Activated T-cell treated with anti-CD3 and anti-CD28 coated beads, Interleukin-2, amount 50 U/mL, for 1 hour (primary cell): ENCODE measurements around the gene PRDM11.

ENCODE experiments used
- DNase-seq: peaks from one replicate; pipeline ENCODE4 v3.0.0-alpha.2; 2020

Gene PRDM11

GRCh38 chr11:45178223-45178622 lies 31.8 kb downstream of the PRDM11 start:
- DNase-seq = no peak

GRCh38 chr11:45178890-45179671 lies 32.6 kb downstream of the PRDM11 start:
- no peak for DNase-seq

- no peak for DNase-seq
These were observed 33.3 kb downstream of the PRDM11 start for GRCh38 chr11:45179686-45180178.

DNA sequence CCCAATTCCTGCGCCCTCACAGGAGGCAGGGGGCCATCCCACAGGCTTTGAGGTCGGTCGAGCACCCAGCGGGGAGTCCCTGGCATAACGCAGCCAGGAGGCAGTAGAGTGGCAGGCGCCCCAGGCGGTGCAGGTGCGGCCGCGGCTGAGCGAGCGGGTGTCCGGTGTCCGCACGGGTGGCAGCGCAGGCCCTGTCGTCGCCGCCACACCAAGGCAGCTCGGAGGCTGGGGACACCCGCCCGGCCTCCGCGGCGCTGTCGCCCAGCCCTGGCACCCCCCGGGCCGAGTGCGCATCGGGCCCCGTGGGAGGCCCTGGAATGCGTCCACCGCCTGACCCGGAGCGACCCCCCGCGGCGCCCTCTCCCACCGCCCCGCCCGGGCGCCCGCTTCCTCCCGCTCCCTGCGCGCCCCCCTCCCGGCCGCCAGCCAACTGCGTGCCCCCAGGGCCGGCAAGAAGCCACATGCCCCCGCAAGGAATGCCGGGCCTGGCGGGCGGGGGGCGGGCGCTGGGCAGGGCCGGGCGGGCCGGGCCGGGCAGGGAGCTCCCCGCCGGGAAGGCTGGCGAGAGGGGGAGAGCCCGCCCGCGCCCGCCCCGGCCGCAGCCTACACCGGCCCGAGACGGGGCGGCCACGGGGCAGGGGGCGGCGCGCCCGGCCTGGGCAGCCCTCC lies 33.9 kb downstream of the PRDM11 start:
- DNase-seq = no peak

- DNase-seq = peak; percentile 38
These were observed 34.4 kb downstream of the PRDM11 start for GRCh38 chr11:45180848-45181192.

DNA sequence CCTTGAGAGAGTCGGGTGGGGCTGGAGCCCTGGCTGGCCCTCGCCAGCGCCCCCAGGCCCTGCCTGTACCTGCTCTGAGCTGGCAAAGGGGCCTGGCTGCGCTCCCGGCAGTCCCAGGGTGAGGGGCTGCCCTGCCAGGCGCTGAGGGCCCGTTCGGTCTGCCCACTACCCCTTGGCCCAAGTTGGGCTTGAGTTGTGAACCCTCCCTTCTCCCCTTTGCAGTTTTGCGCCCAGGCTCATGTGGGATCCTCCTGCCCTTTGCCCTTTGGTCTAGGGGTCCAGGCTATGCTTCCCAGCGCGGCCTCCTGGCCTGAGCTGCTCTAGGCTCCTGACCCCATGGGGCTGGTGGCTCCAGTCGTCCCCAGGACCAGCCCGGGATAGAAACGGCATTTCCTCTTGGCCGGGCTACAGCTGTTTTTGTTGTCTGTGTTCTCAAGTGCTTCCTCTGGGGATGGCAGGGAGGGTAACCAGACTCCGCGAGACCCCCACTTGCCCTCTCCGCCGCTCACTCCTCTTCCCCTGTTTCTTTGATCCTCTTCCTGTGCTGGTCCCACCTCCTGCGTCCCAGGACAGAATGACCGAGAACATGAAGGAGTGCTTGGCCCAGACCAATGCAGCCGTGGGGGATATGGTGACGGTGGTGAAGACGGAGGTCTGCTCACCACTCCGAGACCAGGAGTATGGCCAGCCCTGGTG lies 34.9 kb downstream of the PRDM11 start:
- DNase-seq = no peak

- DNase-seq = no peak
These were observed 35.6 kb downstream of the PRDM11 start for GRCh38 chr11:45181889-45182550.

- DNase-seq = no peak
These were observed 36.5 kb downstream of the PRDM11 start for GRCh38 chr11:45182902-45183301.

DNA sequence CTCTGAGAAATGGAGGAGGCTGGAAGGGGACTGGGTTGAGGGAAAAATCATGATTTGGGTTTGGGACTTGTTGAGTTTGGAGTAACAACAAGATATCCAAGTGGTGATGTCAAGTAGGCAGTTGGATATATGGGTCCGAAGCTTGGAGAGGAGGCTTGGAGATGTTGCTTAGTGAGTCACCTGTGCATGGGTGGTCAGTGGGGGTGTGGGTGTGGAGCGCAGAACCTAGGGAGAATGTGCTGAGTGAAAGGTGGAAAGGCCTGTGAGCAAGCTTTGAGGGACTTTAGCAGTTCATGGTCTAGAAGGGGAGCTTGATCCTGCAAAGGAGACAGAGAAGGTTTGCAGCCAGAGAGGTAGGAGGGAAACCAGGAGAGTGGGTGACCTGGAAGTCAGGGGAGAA lies 38.2 kb downstream of the PRDM11 start:
- no peak for DNase-seq

DNA sequence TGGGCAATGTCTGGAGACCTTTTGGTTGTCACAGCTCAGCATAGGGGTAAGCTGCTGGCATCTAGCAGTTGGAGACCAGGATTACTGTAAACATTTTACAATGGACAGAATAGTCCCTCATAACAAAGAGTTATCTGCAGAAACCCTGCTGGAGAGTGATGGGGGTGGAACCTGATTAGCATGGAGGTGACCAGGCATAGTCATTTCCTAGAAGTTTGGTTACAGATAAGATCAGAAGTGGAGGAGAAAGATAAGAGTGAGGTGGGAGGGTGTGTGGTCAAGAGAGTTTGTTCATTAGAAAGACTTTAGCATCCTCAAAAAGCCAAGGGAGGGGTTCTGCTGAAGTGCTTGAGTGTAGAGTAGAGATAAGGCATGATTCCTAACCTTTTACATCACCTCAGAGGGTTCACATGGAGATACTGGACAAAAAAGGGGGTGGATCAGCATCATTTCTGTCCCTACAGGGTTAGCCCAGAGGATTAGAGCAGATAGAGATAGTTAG lies 38.8 kb downstream of the PRDM11 start:
- DNase-seq = no peak

DNA sequence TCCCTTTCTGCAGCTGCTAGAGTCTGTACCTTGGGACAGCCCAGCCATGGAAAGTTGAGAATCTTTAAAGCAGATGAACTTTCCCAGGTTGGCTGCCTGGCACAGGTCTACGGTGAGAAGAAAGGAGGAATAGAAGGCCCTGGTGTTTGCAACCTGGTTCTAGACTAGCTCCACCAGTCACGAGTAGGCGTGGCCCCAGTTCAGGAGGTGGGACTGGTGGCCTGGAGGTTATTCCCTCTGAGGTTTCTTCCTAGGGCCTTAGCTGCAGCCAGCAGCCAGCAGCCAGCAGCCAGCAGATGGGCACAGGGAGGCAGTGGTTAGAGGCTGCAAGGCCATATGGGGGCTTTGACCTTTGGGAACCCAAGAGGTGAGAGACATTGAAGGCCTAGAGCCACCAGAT lies 40.9 kb downstream of the PRDM11 start:
- DNase-seq = no peak

- no peak for DNase-seq
These were observed 41.7 kb downstream of the PRDM11 start for GRCh38 chr11:45188127-45188526.

DNA sequence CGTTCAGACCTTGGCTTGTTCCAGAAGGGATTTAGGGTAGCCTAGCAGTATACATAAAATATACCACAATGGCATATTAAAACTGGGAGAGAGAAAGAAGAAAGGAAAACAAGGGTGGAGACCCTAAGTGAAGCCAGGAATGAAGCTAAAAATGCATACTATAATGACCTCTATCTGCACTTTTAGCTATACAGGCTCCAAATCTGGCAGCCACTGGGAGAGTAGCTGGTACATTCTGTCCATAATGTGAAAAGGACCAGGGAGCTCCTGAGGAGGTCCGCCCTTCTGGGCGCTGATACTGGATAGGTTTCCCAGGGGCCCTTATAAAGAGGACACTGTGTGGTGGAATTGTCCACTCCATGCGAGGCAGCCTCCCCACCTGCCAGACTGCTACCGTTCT lies 42.8 kb downstream of the PRDM11 start:
- DNase-seq = no peak

- DNase-seq = no peak
These were observed 47.3 kb downstream of the PRDM11 start for GRCh38 chr11:45193695-45194094.

DNA sequence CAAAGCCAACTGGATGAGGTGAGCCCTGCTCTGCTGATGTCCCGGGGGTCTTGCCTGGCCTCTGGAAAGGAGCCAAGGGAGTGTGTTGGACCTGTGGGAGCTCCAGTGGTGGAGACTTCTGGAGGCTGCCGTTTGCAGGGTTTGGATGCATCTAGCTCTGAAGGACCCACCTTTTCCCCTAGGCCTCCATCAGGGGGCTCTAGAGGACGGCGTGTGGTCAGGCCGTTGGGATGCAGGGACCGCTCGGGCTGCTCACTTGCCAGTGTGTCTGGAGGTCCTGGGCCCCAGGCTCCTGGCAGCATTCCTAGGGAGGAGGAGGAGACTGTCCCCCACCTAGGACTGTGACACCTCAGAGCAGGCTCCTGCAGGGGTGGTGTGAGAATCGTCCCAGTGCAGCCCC lies 58.3 kb downstream of the PRDM11 start:
- DNase-seq = no peak

GRCh38 chr11:45205978-45206377 lies 59.5 kb downstream of the PRDM11 start:
- DNase-seq = no peak

DNA sequence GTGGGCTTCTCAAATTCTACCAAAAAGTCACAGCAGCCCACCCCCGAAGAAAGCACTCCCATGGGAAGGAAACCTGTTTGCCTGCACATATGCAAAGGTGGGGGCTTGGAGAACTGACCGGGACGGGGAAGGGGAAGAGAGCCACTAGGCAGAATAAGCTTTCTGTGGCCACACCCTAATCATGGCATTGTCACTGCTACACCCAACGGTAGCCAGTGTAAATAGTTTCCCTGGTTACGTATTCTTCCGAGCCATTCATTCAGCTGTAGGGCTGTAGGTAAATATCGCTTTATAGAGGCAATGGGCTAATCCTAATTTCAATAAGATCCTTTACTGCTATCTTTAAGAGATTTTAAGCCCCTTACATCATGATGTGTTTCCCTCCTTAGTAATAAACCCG lies 61.7 kb downstream of the PRDM11 start:
- DNase-seq = no peak

DNA sequence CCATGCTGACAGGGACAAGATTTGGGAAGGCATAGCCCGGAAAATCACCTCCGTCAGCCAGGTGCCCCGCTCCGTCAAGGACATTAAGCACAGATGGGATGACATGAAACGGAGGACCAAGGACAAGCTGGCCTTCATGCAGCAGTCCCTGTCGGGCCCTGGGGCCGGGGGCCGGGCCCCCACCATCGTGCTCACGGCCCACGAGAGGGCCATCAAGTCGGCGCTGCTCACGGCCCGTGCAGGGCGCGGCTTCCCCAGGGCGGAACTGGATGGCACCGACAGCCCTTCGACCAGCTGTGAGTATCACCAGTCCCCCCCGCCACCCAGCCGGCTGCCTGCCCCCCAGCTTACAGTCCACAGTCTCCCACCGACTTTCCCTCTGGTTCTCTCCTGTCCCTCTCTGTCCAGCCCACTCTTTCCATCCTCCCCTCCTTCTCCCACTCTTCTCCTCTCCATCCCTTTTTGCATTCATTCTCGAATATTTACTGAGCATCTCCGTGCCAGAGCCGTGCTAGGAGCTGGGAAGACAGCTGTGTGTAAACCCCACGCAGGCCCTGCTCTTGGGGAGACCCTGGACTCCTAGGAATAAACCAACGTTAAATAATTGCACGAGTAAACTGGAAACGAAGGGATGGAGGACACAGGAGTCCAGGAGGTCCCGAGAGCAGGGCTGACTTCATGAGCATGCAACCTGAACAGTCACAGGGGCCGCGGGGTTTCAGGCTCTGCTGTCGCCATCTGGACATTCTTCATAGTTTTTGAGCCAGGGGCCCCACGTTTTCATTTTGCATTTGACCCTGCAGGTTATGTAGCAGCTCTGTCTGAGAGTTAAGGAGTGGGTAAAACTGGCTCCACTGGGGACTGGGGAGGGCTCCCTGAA lies 62.8 kb downstream of the PRDM11 start:
- DNase-seq = no peak

DNA sequence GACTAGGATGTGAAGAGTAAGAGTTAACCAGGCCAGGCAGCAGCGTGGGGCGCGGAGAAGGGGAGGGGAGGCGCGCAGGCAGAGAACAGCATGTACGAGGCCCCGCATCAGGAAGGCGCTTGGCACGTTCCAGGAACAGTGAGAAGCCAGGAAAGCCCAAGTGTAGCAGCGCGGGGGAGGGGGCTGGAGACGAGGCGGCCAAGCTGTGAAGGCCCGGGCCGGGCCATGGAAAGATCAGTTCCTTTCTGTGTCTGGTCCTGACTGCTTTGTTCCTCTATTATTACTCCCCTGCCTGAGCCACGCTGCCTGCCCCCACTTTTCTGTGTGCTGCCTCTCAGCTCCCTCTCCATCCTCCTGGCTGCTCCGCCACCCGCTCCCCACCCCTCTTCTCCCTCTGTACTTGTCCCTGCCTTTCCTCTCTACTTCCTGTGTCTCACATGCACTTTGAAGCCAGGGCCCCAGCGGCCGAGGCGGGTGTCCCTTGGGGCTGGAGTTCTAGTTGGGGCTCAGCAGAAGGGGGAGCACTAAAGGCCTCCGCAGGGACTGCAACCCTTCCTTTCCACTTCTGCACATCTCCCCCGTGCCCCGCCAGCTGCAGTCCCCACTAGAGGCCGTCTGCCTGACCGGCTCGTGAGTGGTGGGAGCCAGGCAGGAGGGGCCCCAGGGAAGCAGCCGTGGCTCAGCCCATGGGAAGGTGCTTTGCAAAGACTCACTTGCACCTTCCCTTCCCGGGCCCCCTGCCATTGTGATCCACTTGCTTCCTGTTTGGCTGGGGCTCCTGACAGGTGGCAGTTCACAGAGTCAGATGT lies 63.7 kb downstream of the PRDM11 start:
- DNase-seq = no peak

GRCh38 chr11:45210846-45211245 lies 64.4 kb downstream of the PRDM11 start:
- no peak for DNase-seq

DNA sequence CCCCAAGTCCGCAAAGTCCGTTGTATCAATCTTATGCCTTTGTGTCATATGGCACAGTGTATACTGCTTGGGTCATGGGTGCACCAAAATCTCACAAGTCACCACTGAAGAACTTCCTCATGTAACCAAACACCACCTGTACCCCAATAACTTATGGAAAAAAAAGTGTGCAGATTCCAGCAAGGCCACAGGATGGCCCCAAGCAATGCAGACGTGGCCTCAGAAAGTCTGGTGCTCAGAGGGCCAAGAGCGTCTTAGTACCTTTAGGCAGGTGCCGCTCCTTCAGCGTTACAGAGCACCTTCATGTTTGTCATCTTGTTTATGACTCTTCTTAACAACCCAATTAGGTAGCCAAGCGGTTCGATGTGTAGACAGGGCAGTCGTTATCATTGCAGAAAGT lies 65.3 kb downstream of the PRDM11 start:
- no peak for DNase-seq
